ENCODE data around the gene SRCIN1. TPM values are rescaled to one million over a fixed set of nuclear protein-coding genes. Genes with fewer than 3 reads are reported as not detected.

The SRCIN1 gene
- total RNA-seq, 3 donors from 2014 or later: 2.3 to 7.0 (median 2.5) TPM

DNA sequence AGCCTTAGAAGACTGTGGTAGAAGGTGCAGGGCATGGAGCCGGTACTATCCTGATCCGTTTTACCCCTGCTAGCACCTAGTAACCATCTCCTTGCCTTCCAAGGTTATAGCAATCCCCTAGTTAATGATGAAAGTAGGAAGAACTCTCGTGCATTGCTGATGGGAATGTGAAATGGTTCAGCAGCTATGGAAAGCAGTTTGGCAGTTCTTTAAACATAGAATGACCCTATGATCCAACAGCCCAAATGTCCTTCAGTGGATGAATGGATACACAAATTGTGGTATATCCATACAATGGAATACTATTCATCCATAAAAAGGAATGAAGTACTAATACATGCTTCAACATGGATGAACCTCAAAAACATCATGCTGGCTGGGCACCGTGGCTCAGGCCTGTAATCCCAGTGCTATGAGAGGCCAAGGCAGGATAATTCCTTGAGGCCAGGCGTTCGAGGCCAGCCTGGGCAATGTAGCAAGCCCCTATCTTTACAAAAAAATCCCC, 6.2 kb upstream of the SRCIN1 start:
- Histone ChIP-seq H3K9me3 (no peaks in the 10 kb centered on the region), H3K4me1 (ENCODE audit: low read depth) (peaks cover 11% of the 10 kb centered on the region), H3K36me3 (ENCODE audit: low read depth) (no peaks in the 10 kb centered on the region), H3K4me3 (no peak overlapping the region)
- DNase-seq: peak in 1 of 3 donors; percentile 17
- TF ChIP-seq, protein P1, sequence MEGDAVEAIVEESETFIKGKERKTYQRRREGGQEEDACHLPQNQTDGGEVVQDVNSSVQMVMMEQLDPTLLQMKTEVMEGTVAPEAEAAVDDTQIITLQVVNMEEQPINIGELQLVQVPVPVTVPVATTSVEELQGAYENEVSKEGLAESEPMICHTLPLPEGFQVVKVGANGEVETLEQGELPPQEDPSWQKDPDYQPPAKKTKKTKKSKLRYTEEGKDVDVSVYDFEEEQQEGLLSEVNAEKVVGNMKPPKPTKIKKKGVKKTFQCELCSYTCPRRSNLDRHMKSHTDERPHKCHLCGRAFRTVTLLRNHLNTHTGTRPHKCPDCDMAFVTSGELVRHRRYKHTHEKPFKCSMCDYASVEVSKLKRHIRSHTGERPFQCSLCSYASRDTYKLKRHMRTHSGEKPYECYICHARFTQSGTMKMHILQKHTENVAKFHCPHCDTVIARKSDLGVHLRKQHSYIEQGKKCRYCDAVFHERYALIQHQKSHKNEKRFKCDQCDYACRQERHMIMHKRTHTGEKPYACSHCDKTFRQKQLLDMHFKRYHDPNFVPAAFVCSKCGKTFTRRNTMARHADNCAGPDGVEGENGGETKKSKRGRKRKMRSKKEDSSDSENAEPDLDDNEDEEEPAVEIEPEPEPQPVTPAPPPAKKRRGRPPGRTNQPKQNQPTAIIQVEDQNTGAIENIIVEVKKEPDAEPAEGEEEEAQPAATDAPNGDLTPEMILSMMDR (IDR thresholded peaks at IDR 0.05): no peak
- no peak for ATAC-seq
- intact Hi-C loops (cut with DNase I, micrococcal nuclease): no loop called here

DNA sequence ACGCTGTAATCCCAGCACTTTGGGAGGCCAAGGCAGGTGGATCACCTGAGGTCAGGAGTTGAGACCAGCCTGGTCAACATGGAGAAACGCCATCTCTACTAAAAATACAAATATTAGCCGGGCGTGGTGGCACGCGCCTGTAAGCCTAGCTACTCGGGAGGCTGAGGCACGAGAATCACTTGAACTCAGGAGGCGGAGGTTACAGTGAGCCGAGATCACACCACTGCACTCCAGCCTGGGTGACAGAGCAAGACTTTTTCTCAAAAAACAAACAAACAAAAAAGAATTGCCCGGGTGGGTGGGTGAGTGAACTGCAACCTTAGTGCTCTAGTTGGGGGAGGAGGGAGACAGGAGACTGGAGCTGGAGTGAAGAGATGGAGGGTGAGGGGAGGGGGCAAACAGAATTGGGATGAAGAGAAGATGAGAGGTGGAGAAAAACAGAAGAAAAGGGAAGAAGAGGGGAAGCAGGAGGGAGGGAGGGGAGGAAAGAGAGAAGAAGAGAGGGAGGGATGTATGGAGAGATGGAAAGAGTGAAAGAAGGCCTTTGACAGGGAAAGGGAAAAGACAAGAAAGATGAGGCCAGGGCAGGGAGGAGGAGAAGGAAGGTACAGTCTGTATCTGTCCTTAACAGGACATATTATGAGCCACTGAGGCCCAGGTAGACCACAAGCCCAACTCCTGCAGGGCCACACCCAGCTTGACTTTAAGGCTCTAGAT, 5.5 kb upstream of the SRCIN1 start:
- DNase-seq (peak in 1 of 3 donors; percentile 22), ATAC-seq (no peak)
- H3K36me3 ChIP-seq (ENCODE audit: low read depth): no peaks in the 10 kb centered on the region
- intact Hi-C loops (cut with DNase I, micrococcal nuclease): no loop called here
- TF ChIP-seq, protein P1 (IDR thresholded peaks at IDR 0.05): no peak
- no peaks in the 10 kb centered on the region for H3K9me3 ChIP-seq
- no peak overlapping the region for H3K4me3 ChIP-seq
- peaks cover 18% of the 10 kb centered on the region for H3K4me1 ChIP-seq (ENCODE audit: low read depth)

DNA sequence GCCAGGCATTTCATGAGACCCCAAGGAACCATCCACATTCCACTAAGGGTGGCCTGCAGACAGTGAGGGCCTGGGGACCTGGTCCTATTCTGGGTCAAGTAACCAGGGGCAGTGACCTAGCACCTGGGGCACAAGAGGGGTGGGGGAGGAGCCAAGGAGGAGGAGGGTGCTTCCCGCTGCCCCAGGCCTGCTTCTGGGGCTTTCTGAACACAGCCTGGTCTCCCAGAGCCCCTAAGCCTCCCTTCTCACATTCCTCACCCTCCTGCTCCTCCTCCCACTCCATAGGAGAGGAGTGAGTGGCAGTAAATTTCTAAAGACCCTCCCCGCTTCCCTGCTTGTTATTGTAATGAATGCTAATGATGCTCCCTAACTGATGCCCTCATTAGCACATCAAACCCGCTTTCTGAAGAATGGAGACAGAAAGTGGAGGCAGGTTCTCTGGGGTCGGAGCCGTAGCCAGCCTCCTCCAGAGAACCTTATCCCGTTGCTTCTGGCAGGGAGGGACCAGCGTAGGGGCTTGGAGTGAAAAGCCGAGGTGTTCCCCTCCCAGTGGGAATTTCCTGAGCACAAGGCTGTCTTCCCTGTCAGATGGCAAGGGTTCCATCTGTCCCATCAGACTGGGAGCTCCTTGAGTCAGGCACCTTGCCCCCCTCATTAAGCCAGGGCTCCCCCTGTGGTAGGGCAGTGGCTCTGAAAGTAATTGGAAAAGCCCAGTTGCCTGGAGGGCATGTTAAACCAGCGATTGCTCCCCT, 3.7 kb upstream of the SRCIN1 start:
- H3K9me3 ChIP-seq: no peaks in the 10 kb centered on the region
- peaks cover 22% of the 10 kb centered on the region for H3K4me1 ChIP-seq (ENCODE audit: low read depth)
- TF ChIP-seq, protein P1 (IDR thresholded peaks at IDR 0.05): no peak
- ATAC-seq: no peak
- intact Hi-C loops (cut with DNase I, micrococcal nuclease): no loop called here
- H3K4me3 ChIP-seq: no peak overlapping the region
- peak in 1 of 3 donors; percentile 2 for DNase-seq
- H3K36me3 ChIP-seq (ENCODE audit: low read depth): no peaks in the 10 kb centered on the region

DNA sequence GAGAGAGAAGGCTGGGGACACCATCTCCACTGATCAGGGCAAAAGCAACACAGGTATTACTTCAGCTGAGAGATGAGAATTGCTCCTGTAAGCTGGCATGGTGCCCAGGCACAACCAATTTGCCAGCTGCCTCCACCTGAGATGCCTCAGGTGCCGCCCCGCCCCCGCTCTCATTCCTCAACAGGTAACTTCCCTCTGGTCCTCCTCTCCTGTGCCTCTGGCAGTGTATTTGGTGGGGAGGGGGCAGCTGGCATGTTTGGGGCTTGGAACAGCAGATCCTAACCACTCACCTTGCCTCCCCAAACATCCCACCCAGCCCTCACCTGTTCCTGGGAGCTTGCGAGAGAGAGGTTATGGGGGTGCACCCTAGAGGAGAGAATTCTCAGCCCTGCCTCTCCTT, 2.9 kb upstream of the SRCIN1 start:
- intact Hi-C loops (cut with DNase I, micrococcal nuclease): no loop called here
- Histone ChIP-seq H3K9me3 (no peaks in the 10 kb centered on the region), H3K4me1 (ENCODE audit: low read depth) (peaks cover 15% of the 10 kb centered on the region), H3K4me3 (no peak overlapping the region), H3K36me3 (ENCODE audit: low read depth) (no peaks in the 10 kb centered on the region)
- DNase-seq (peak; percentile 73 to 92 (median 84)), ATAC-seq (peak; percentile 38)
- TF ChIP-seq, protein P1 (IDR thresholded peaks at IDR 0.05): no peak

DNA sequence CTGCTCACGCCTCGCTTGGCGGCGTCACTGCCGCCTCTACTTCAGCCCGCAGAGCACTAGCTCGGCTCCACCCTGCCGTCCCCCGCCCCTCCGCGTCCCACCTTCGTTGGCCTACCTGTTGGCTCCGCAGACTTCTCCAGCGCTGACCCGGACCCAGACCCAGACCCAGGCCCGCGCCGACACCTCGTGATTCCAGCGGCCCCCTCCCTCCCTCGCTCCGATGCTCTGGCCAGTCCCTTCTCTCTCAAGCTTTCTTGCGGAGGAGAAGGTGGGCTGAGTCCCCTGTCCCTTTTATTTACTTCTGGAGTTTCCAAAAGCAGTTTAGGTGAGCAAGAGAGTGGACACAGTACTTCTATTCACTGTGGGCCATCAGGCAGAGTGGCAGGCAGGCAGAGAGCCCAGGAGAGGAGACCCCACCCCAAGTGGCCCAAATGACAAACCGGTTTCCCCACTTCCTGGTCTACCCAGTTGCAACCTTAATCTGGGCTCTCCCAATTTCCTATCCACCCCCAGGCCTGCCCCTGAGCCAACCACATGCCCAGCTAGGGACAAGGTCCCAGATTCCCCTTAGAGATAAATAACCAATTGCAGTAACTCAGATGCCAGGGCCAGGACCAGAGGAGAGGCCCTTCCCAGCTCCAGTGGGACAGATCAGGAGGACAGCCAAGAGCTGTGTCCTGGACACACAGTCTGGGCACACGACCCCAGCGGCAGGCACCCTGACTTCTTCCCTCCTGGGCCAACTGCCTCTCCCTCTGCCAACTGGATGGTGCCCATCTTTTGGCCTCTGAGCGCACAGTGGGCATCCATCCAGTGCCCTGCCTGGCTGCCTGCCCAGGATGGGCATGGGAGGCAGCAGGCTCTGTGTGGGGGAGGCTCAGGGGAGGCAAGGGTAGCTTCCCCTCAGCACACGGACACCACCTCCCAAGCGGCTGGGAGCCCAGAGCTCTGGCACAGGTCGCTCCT, 1.2 kb upstream of the SRCIN1 start:
- Histone ChIP-seq H3K36me3 (ENCODE audit: low read depth) (no peaks in the 10 kb centered on the region), H3K4me3 (no peak overlapping the region), H3K4me1 (ENCODE audit: low read depth) (peaks cover 17% of the 10 kb centered on the region), H3K9me3 (no peaks in the 10 kb centered on the region)
- ATAC-seq (no peak), DNase-seq (peak in 2 of 3 donors; percentile 44 to 60)
- TF ChIP-seq, protein P1 (IDR thresholded peaks at IDR 0.05): no peak
- intact Hi-C loops (cut with DNase I, micrococcal nuclease): no loop called here
